ENCODE measurements around the gene GOLGA3.
"Not testable (repeated sequence)": the region's sequence is repeated elsewhere in the genome, so short reads cannot be mapped to it uniquely, and the experiment has no call there.

The GOLGA3 gene

DNA sequence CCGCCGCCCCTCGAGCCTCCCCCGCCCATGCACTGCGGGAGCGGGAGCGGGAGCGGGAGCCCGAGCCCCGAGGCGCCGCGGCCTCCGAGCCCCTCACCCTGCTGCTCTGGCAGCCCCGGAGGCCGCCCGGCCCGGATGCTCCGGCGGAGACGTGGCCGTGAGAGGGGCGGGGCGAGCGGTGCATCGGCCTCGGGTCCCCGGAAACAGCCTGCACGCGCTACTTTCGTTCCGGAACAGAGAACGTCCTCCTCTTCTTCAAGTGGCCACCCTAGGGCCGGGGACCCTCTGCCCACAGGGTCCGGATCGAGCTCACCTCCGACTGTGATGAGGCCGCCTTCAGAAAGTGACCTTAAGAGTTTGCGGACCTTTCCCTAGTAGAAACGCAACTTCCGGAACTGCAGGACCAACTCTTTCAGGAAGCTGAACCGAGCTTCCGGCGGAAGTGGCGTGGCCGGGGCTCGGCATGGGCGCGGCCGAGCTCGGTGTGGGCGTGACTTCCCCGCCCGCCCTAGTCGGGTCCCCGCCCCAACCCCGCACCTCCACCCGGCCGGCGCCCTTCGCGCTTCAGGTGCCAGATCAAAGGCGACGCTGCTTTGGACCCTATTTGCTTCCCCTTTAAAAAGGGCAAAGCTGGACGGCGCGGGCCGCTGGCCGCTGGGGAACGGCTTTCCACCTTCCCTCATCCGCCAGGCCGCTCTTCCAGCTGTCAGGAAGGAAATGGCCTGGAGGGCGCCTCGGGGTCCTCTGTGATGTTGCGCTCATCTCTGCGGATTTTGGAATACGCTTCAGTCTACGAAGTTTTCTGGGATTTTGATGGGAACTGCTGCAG, at the start of gene GOLGA3:
Gene GOLGA3 (minus strand): TSS at position 164 of the 829 bp plus-strand sequence. CDS start 6,741 bp downstream, outside the sequence.
- peak; percentile 88 to 89 for DNase-seq (ENCODE audit: low read depth in 2 of 2)

- not testable (repeated sequence) for DNase-seq (ENCODE audit: low read depth in 2 of 2)
These were observed 46.0 kb upstream of the GOLGA3 start for GRCh38 chr12:132874620-132875019.

DNA sequence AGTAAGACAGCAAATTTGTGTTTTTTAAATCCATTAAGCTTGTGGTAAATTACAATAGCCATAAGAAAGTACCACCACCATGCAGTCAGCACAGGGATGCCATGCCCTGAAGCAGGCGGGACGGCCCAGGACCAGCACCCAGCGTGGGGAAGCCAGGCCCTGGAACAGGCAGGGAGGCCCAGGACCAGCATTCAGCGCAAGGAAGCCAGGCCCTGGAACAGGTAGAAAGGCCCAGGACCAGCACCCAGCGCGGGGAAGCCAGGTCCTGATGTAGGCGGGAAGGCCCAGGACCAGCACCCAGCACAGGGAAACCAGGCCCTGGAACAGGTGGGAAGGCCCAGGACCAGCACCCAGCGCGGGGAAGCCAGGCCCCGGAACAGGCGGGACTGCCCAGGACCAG, 45.5 kb upstream of the GOLGA3 start:
- DNase-seq (ENCODE audit: low read depth in 2 of 2) = no peak

- DNase-seq (ENCODE audit: low read depth in 2 of 2) = no peak
These were observed 45.1 kb upstream of the GOLGA3 start for GRCh38 chr12:132873724-132874123.

DNA sequence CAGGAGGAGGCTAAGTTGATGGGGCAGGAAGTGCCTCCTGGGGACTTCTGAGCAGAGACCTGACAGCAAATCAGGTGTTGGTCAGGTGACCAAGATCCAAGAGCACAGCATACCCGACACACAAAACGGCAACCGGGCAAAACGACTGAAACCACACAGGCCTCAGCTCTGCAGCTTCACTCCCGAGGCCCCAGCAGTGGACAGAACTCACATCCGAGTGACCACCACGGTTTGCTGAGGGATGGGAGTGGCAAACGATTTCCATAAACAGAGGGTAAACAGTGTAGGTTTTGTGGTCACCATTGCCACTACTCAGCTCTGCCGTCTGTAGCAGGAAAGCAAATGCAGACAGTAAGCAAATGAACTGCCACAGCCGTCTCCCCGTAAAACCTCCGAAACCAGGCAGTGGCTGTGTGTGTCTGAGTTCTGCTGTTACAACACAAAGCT, 44.3 kb upstream of the GOLGA3 start:
- no peak for DNase-seq (ENCODE audit: low read depth in 2 of 2)

- no peak for DNase-seq (ENCODE audit: low read depth in 2 of 2)
These were observed 43.6 kb upstream of the GOLGA3 start for GRCh38 chr12:132872073-132872855.

DNA sequence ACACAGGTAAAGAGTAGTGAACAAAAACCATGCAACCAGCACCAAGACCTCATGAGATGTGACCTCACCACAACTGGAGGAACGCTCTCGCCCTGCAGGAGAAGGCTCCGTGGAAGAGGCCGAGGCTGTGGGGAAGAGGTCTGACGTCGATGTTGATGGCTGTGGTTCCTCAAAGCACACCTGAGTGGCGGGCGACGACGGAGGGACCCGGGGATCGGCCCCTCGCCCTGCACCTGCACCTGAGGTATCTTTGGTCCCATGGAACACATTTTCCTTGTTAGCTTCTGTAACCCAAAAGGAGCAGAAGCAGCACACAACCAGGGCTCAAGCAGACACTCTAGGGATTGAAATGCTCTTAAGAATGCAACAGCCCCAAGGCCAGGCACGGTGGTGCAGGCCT, 40.9 kb upstream of the GOLGA3 start:
- no peak for DNase-seq (ENCODE audit: low read depth in 2 of 2)

- peak; percentile 18 to 28 for DNase-seq (ENCODE audit: low read depth in 2 of 2)
These were observed 37.7 kb upstream of the GOLGA3 start for GRCh38 chr12:132866251-132866828.

- DNase-seq (ENCODE audit: low read depth in 2 of 2) = no peak
These were observed 32.9 kb upstream of the GOLGA3 start for GRCh38 chr12:132861558-132861957.

DNA sequence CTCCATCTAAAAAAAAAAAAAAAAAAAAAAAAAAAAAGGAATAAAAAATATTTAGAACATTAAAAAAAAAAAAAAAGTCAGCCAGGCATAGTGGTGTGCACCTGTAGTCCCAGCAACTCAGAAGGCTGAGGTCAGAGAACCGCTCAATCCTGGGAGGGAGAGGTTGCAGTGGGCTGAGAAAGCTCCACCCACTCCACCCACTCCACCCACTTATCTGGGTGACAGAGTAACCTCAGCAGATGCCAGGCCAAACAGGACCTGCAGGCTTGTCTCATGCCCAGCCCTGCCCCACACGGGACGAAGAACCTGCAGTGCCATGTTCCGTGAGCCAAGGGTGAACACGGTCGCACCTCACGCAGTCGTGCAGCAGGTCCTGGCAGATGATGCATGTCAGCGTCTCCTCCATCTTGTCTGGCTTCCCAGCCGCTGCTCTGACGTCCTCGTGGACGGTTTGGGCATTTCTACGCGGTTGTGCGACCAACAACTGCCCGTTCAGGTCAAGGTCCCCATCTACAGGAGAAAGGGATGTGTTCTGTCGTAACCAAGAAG, 30.1 kb upstream of the GOLGA3 start:
- no peak for DNase-seq (ENCODE audit: low read depth in 2 of 2)

GRCh38 chr12:132857019-132857418, 28.4 kb upstream of the GOLGA3 start:
- DNase-seq (ENCODE audit: low read depth in 2 of 2) = not testable (repeated sequence)

- no peak for DNase-seq (ENCODE audit: low read depth in 2 of 2)
These were observed 27.9 kb upstream of the GOLGA3 start for GRCh38 chr12:132856581-132856980.

GRCh38 chr12:132855211-132855610, 26.5 kb upstream of the GOLGA3 start:
- not testable (repeated sequence) for DNase-seq (ENCODE audit: low read depth in 2 of 2)

DNA sequence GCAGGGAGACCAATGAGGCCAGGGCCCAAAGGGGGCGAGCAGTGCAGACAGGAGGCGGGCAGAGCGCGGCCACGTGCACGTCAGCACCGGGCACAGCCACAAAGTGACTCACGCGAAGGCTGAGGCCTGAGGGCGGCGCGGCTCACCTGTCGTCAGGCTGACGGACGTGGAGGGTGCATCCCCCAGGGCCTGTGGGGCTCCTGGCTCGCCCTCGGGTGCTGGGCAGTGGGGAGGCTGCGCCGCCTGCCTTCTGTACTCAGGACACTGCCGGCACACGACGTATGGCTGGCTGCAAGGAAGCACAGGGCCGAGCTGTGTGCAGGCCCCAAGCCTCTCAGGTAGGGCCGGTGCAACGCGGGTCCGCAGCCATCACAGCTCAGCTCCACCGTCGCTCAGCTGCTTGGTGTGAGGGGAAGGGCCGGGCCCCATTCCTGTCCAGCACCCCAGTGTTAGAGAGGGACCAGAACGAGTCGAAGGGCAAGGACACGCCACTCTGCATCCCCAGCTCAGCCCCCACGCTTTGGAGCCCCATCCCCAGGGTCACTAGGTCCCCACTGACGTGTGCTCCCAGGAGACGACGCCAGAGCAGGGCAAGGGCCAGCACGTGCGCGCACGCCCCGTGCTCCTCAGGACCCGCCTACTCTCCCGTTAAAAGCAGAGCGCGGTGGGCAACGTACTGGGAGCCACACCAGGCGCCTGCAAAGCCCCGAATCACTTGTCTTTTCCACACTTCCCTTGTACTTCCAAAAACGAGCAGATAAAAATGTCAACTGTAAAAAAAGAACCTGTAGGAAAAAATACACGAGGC, 24.8 kb upstream of the GOLGA3 start:
- no peak for DNase-seq (ENCODE audit: low read depth in 2 of 2)

- DNase-seq (ENCODE audit: low read depth in 2 of 2) = no peak
These were observed 23.8 kb upstream of the GOLGA3 start for GRCh38 chr12:132852496-132852895.

DNA sequence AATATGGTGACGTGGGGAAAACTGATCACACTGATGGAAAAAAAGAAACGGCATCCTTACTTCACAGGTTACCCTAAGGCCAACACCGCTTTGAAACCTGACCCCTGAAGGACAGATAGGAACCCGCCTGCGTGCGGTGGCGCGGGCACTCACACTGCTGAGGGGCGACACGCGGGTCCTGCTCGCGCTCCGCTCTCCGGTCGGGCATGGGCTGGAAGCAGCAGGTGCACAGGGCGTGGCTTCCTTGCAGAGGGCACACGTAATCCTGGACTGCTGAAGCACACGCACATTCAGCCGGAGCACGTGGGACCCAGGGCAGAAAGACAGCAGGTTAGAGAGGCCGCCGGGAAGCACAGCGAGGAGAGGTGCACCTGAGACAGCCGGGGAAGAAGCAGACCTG, 22.8 kb upstream of the GOLGA3 start:
- DNase-seq (ENCODE audit: low read depth in 2 of 2) = no peak

- no peak for DNase-seq (ENCODE audit: low read depth in 2 of 2)
These were observed 21.6 kb upstream of the GOLGA3 start for GRCh38 chr12:132850291-132850690.

- DNase-seq (ENCODE audit: low read depth in 2 of 2) = no peak
These were observed 19.9 kb upstream of the GOLGA3 start for GRCh38 chr12:132848521-132848920.

GRCh38 chr12:132847363-132848356, 19.0 kb upstream of the GOLGA3 start:
- DNase-seq (ENCODE audit: low read depth in 2 of 2) = no peak

- not testable (repeated sequence) for DNase-seq (ENCODE audit: low read depth in 2 of 2)
These were observed 16.0 kb upstream of the GOLGA3 start for GRCh38 chr12:132844681-132845080.

Measured in fibroblast of skin of left quadriceps (primary cell).